Embryonic facial prominence (tissue), 1 donor: ENCODE data around the gene NPFF.
"Not testable (repeated sequence)": the region's sequence is repeated elsewhere in the genome, so short reads cannot be mapped to it uniquely, and the experiment has no call there.

Source experiments
- DNase-seq: peaks from one replicate; pipeline ENCODE4 v3.0.0-alpha.2; 2016; ENCODE audit errors: extremely low spot score

Gene NPFF, protein sequence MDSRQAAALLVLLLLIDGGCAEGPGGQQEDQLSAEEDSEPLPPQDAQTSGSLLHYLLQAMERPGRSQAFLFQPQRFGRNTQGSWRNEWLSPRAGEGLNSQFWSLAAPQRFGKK

DNA sequence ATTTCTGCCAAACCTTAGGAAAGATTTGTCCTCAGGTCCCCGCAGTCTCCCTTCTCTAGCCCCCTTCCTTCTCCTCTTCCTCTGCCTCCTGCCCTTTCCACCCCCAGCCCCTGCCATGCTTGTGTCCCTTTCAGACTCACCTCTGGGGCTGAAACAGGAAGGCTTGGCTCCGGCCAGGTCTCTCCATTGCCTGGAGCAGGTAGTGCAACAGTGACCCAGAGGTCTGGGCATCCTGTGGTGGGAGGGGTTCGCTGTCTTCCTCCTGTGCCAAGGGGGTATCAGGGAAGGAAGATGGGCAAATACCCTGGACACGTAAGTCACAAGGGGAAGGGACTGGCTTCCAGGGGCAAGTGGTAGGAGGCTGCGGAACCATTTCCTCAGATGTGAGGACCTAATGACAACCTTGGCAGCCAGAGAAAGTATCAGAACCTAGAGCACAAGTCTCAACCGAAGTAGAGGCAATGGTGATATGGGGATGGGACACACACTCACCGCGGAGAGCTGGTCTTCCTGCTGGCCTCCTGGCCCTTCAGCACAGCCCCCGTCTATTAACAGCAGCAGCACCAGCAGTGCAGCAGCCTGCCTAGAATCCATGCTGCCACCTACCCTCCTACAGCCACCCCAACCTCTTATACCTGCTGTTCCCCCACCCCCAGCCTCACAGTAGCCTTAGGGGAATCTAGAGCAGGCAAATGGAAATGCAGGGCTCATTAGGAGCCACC, at the start of gene NPFF:
NPFF (minus strand) TSS at position 604 of the 722 bp plus-strand sequence; CDS start at position 594, 10 bp downstream.
- no peak for DNase-seq

DNA sequence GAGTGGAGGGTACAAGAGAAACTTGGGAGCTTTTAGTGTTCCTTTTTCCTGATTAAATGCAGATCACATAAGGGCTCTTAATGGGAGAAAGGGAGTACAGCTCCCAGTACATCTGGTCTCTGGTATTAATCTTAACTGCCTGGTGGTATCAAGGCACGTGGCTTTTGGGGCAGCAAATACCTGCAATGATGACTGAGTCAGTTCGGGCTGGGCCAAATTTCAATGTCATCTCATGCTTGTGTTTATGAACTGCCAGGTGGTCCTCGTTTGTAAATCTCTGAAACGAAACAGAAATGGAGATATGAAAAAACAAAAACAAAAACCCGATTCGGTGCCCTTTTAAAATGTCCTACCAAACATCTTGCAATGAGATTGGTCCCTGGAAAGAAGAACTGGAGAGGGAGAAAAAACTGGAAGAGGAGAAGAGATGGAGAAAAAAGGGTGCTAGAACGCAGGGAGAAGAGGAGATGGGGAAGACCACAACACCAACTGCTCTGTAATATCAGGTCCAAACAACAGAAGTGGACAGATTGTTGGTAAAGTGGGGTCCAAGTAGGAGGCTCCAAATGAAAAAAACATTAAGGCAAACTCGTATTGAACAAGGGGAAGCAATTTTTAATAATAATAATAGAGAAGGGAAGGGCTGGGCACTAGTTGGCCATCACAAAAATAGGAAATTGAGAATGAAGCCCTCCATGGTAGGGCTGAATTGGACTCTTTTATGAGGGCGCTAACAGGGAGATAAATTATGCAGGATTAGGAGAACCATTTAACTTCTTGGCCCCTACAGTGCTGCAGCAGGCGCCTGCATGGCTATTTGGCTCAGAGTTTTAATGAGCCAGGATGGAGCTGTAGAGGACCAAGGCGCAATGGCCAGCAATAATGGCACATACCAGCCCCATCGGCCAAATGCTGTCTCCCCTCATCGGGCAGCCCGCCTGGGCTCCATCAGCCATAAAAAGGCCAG, 45.4 kb upstream of the NPFF start:
- DNase-seq = no peak

DNA sequence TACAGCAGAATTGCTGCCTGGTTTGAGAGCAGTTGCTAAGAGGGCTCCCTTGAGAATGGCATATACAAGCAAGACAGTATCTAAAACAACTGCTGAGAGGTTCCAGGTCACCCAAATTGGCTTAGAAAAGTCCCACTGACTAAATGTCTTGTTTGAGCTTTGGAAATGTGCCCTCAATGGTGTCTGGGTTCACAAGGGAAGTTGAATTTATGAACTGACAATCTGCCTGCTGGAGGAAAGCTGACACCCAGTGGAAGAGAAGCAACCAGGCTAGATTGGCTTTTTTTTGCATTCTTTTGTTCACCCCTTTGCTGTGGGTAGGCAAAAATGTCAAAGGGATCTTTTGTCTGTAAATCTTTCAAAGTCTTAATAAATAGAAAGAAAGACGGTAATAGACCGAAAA, 44.6 kb upstream of the NPFF start:
- DNase-seq = no peak

DNA sequence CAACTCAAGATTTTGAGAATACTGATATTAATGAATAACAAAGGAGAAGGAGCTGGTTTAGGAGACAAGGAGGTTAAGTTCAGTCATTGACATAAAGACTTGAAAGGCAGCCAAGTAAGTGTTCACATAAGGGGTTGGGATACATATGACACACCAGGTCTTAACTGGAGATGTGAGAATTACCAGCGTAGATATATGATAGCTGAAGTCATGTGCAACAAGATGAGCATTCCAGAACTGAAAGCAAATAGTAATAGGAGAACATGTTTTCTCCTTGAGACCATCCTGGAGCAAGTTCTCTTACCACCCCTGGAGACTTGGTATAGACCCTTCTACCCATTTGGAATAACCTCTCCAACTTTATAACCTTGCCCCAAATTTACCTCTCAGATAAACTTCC, 43.3 kb upstream of the NPFF start:
- DNase-seq = no peak

DNA sequence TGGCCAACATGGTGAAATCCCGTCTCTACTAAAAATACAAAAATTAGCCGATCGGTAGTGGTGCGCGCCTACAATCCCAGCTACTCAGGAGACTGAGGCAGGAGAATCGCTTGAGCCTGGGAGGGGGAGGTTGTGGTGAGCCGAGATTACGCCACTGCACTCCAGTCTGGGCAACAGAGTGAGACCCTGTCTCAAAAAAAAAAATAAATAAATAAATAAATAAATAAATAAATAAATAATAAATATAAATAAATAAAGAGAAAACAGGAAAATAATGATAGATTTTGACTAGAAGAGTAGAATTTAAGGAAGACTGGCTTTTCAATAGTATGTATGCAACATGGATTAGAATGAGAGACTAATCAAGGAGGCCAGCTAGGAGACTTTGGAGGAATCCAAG, 42.8 kb upstream of the NPFF start:
- not testable (repeated sequence) for DNase-seq

DNA sequence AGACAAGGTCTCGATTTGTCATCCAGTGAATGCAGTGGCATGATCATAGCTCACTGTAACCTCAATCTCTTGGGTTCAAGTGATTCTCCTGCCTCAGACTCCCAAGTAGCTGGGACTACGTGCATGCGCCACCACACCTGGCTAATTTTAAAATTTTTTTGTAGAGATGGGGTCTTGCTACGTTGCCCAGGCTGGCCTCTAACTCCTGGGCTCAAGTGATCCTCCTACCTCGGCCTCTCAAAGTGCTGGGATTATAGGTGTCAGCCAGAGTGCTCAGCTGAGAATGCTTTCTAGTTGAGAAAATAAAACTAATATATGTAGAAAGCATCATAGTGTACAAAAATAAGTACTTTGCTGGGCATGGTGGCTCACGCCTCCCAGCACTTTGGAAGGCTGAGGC, 41.1 kb upstream of the NPFF start:
- not testable (repeated sequence) for DNase-seq

DNA sequence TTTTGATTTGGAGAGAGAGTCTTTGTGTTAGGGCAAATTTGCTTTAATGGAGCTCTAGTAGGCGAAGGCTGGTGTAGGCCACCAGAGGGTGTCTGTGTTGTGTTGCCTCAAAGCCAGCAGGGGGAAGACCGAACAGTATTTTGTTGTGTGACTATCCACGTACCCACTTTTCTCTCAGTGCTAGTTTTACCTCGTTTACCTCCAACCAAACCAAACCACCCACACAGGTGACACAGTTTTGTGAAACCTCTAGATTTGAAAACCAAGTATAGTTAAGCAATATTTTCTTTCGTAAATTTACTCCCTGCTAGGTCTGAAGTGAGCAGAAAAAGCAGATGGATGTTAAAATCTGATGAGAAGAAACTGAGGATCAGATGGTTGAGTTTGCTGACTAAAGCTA, 36.3 kb upstream of the NPFF start:
- DNase-seq = peak; percentile 58

DNA sequence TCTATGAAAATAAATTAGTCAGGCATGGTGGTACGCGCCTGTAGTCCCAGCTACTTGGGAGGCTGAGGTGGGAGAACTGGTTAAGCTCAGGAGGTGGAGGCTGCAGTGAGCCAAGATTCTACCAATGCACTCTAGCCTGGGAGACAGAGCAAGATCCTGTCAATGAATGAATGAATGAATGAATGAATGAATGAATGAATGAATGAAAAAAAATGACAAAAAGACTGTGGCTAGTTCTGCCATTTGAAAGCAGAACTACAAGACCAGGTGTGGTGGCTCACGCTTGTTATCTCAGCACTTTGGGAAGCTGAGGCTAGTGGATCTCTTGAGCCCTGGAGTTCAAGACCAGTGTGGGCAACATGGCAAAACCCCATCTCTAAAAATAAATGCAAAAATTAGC, 32.2 kb upstream of the NPFF start:
- DNase-seq = no peak

DNA sequence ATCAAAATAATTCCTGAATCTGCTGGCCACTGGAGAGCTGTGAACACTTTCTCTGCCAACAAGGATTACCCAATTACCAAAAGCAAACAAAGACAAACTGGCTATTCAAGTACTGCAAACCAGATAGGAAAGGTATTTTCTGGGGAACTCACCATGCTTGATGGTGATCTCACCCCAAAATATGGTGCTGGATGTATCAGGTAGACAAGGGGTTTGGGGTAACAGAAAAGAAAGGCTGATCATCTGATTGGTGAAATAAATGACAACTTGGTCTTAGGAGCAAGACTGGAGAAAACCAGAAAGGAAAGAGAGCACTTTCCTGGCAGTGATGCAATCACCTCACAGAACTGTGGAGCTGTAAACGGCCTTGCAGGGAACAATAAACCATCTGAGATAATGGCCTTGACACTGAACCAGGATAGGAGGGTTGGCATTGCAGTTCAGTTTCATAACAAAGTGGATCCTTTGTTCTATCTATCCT, 31.0 kb upstream of the NPFF start:
- DNase-seq = no peak

DNA sequence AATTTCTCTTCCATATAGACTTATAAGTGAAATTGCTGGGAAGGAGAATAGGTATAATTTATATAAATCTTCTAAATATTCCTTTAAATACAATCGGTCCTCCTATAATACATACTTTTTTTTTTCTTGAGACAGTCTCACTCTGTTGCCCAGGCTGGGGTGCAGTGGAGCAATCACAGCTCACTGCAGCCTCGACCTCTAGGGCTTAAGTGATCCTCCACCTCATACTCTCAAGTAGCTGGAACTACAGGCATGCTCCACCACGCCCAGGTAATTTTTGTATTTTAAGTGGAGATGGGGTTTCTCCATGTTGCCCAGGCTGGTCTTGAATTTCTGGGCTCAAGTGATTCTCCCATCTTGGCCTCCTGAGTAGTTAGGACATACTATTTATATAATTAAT, 29.7 kb upstream of the NPFF start:
- no peak for DNase-seq

DNA sequence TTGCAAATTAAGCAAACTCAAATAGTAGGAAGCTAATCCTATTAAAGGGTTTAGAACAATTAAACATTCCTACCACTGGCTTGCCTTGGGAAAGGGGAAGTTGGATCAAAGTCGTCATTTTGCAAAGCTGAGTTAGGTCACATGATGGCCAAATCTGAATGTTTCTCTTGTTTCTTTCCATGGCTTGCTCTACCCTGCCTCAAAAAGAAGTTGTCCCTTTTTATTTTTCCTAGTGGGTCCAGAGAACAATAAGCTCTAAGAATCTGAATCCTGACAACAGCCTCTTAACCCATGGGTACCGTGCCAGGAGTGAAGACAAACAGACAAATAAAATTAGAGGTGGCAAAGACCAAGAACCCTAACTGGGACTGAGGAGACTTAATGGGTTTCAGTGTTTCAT, 26.2 kb upstream of the NPFF start:
- DNase-seq = no peak

DNA sequence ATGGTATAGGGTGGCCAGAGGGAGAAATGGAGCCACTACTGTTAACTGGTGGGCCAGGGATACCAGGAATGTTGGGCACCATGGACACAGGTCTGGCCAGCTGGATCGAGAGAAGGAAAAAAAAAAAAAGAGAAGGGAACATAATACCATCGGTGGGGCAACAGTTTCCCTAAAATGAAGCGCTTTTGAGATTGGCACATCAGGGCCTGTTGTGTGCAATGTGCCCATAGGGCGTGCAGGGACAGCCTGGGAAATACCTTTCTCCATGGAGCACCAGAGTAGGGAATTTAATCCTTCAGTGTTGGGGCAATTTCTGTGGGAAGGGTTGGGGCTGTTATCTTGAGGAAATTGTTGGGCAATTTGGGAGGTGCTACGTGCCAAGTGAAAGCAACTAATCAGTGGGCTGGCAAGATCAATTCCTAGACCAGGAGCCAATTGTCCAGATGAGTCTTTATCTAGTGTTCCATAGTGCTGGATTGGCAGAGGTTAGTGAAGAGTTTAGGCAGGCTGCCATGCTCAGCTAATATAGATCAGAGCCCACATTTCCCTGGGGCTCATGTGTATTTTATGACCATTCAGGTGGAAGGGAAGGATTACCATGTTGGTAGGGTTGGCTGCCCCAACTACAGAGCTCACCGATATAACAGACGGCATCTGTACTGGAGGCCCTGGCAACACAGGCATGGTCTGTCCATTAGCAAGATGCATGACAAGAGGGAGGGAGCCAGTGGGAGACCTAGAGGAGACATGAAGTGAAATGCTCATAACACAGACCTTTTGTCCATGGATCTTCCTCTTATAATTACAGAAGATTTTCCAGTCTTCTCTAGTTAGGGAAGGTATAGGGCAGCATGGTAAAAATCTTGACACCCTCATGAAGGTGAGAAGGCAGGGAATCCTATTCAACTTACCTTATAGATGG, 25.5 kb upstream of the NPFF start:
- no peak for DNase-seq

DNA sequence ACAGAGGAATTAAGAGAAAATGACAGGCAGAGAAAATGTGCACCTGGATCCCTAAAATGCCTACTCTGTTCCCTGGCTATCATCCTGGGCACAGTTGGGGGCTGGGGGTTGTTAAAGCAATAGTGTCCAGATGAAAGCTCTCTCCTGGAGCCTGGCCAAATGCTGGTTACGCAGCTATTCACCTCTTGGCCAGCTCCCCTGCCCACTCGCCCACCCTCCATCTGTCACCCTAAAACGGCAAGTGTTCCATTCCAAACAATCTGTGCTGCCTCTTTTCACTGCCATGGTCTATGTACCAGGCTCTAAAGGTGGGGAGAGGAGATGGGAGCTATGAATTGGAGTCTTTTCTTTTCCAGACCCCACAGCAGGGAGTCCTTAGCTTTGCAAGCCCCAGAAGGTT, 24.7 kb upstream of the NPFF start:
- DNase-seq = no peak

DNA sequence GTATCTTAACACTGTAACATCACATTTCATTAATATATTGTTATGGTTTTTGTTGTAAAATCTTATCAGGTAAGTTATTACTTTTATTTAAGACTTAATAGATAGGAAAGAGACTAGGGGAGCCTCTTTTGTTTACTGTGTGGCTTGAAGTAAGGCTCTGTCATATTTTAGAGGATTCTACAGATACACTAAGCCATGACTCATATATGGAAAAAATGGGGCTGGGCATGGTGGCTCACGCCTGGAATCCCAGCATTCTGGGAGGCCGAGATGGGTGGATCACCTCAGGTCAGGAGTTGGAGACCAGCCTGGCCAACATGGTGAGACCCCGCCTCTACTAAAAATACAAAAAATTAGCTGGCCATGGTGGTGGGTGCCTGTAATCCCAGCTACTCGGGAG, 23.6 kb upstream of the NPFF start:
- DNase-seq = no peak

DNA sequence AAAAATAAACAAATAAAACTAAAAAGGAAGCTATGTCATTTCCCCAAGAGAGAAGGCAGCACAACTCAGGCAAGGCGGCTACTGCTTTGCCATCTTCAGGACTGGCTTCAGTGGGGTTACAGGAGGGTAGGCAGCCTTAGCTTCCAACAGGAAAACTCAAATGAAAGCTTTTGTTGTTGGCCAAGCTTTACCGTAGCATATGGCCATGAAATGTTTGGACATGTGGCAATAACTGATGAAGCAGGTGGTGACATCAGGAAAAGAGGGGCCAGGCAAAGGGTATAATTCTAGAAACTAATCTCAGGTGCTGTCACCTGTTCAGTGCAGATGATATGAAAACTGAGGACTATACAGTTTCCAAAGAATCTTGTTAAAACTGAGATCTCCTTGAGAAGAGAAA, 22.8 kb upstream of the NPFF start:
- no peak for DNase-seq

DNA sequence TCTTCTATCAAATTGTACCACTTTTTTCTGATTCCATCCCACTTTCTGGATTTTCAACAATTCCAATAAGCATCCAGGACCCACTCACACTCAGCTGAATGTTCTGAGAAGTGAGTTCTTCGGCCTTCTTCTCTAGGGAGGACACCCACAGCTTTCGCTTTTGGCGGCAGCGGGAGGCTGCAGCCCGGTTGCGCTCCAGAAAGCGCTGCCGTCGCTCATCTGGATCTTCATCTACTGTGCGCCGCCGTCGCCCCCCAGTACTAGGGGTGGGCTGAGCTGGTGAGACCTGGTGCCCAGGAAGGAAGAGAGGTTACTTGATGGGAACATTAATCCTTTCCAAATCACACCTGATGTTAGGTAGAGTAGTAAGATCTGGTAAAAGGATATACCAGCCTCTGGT, 17.2 kb upstream of the NPFF start:
- no peak for DNase-seq

DNA sequence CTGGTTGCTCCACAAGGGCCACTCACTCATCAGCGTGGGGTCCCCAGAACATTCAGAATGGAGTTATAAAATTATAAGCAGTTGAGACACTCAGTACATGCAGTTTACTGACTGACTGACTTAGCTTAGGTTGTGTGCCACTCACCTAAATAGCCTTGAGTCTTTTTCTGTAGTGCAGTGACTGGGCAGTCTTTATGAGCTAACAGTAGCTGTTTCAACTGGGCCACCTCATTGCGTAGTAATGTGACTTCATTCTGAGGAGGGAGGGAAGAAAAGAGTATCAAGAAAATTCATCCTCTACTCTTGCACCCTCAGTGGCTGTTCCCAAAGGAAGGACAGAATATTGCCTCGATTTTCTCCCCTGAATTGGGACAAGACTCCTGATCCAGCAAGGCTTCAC, 15.8 kb upstream of the NPFF start:
- DNase-seq = no peak

DNA sequence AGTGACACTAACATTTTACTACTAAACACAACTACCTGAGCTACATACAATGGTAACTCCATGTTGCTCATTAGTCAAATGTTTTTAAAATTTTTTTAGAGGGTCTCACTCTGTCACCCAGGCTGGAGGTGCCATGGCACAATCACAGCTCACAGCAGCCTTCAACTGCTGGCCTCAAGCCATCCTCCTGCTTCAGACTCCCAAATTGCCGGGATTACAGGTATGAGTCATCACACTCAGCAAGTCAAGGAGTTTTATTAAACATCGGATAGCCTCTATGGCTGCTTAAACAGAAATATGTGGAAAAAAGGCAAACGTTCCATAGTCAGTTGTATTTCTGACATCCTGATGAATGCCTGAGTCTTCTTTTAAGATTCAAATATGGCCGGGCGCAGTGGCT, 11.1 kb upstream of the NPFF start:
- no peak for DNase-seq

DNA sequence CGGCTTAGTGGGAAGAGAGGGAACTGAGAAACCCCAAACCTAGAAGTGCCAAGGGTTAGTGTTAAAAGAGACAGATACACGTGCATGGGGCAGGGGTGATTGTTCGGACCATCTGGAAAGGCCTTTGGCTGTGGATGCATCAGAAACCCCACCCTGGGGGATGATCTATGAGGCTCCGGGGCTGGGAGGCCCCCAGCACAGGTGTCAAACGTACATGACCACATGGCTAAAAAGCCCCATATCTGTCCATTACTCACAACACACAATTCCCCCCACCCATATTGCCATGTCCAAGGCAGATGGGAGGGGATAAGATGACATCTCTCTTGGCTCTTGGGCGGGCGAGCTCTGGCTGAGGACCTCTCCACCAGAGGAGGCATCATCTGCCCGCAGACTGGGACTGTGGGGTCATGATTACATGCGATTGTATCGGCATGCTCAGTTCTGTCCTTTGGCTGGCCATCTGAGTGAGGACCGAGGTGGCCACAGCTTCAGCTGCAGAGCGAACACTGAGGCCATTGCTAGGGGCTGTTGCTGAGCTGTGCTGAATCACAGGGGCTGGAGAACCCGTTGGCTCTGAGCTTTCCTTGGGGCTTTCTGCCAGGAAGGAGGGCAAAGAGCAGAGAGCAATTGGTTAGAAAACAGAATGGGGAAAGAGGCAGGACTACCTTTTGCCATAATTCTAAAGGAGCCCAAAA, 9.6 kb upstream of the NPFF start:
- no peak for DNase-seq

DNA sequence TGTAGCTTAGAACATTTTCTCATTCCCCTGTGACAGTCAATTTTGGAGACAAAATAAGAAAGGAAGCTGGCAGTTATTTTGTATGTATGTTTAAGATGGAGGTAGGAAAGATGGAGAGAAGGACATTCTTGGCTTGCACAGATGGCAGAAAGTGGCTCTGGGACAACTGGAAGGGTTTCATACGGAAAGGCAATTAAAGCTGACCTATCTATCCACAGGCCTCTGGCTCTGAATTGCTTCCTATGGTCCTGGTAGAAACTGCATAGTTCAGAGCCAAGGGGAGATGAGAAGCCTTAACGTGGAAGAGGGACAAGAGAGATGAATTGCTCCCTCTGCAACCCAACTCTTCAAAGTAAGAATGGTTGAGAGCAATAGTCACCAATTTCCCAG, 8.0 kb upstream of the NPFF start:
- DNase-seq = no peak
